Measurements from ENCODE around the gene EFNB2. TPM values are rescaled to one million over a fixed set of nuclear protein-coding genes. Genes with fewer than 3 reads are reported as not detected.

EFNB2 gene
- total RNA-seq, 4 donors from 2014 or later: 10.0 to 20.2 (median 17.5) TPM

- TF ChIP-seq CTCF (IDR thresholded peaks at IDR 0.05) (no peak), POLR2AphosphoS5 (IDR thresholded peaks at IDR 0.05) (no peak), EP300 (IDR thresholded peaks at IDR 0.05) (no peak), POLR2A (IDR thresholded peaks at IDR 0.05; ENCODE audit: low read depth) (no peak)
- Histone ChIP-seq H3K9me3 (no peaks in the 10 kb centered on the region), H3K4me1 (peaks cover 0 to 19% (median 3%) of the 10 kb centered on the region in 4 donors), H3K27me3 (no peaks in the 10 kb centered on the region), H3K4me3 (no peak overlapping the region), H3K36me3 (no peaks in the 10 kb centered on the region), H3K27ac (replicated peaks in 1 of 4) (no peak overlapping the region)
- DNase-seq (ENCODE audit: extremely low spot score): no peak
- intact Hi-C loops (cut with DNase I): no loop called here
- 86% methylated on average over 4 of the region's 4 CpGs for WGBS
Observed at GRCh38 chr13:106464076-106464475, 71.4 kb downstream of the EFNB2 start.

GRCh38 chr13:106462710-106463109, 72.8 kb downstream of the EFNB2 start:
- no peak for DNase-seq (ENCODE audit: extremely low spot score)
- Histone ChIP-seq H3K4me1 (peaks cover 0 to 8% (median 0%) of the 10 kb centered on the region in 4 donors), H3K36me3 (no peaks in the 10 kb centered on the region), H3K4me3 (no peak overlapping the region), H3K27ac (replicated peaks in 1 of 4) (no peak overlapping the region), H3K9me3 (no peaks in the 10 kb centered on the region), H3K27me3 (no peaks in the 10 kb centered on the region)
- TF ChIP-seq POLR2AphosphoS5 (IDR thresholded peaks at IDR 0.05): no peak
- TF ChIP-seq POLR2A (IDR thresholded peaks at IDR 0.05; ENCODE audit: low read depth): no peak
- TF ChIP-seq CTCF (IDR thresholded peaks at IDR 0.05): no peak
- TF ChIP-seq EP300 (IDR thresholded peaks at IDR 0.05): no peak
- intact Hi-C loops (cut with DNase I): no loop called here
- 84% methylated on average over 3 of the region's 3 CpGs for WGBS

- intact Hi-C loops (cut with DNase I): no loop called here
- 57% methylated on average over 3 of the region's 3 CpGs for WGBS
Observed at GRCh38 chr13:106455777-106456176, 79.7 kb downstream of the EFNB2 start.

GRCh38 chr13:106455190-106455589, 80.3 kb downstream of the EFNB2 start:
- no peaks in the 10 kb centered on the region for H3K9me3 ChIP-seq
- no peak for TF ChIP-seq POLR2AphosphoS5 (IDR thresholded peaks at IDR 0.05)
- 95% methylated on average over 7 of the region's 9 CpGs for WGBS
- no peaks in the 10 kb centered on the region for H3K4me1 ChIP-seq
- no peak overlapping the region for H3K4me3 ChIP-seq
- no peaks in the 10 kb centered on the region for H3K36me3 ChIP-seq
- no peak overlapping the region for H3K27ac ChIP-seq (replicated peaks in 1 of 4)
- DNase-seq (ENCODE audit: extremely low spot score): no peak
- intact Hi-C loops (cut with DNase I): no loop called here
- H3K27me3 ChIP-seq: no peaks in the 10 kb centered on the region

More at GRCh38 chr13:106455777-106456176, 79.7 kb downstream of the EFNB2 start:
- H3K27ac ChIP-seq (replicated peaks in 1 of 4): no peak overlapping the region
- TF ChIP-seq EP300 (IDR thresholded peaks at IDR 0.05) (no peak), POLR2A (IDR thresholded peaks at IDR 0.05; ENCODE audit: low read depth) (no peak), POLR2AphosphoS5 (IDR thresholded peaks at IDR 0.05) (no peak), CTCF (IDR thresholded peaks at IDR 0.05) (no peak)
- no peaks in the 10 kb centered on the region for H3K4me1 ChIP-seq
- no peaks in the 10 kb centered on the region for H3K9me3 ChIP-seq
- H3K36me3 ChIP-seq: no peaks in the 10 kb centered on the region
- H3K4me3 ChIP-seq: no peak overlapping the region
- DNase-seq (ENCODE audit: extremely low spot score): no peak
- no peaks in the 10 kb centered on the region for H3K27me3 ChIP-seq

GRCh38 chr13:106453101-106453500, 82.4 kb downstream of the EFNB2 start:
- WGBS: 97% methylated on average over 7 of the region's 7 CpGs
- DNase-seq (ENCODE audit: extremely low spot score): no peak

More at GRCh38 chr13:106453101-106453500, 82.4 kb downstream of the EFNB2 start:
- intact Hi-C loops (cut with DNase I): no loop called here
- TF ChIP-seq POLR2A (IDR thresholded peaks at IDR 0.05; ENCODE audit: low read depth) (no peak), CTCF (IDR thresholded peaks at IDR 0.05) (no peak), POLR2AphosphoS5 (IDR thresholded peaks at IDR 0.05) (no peak), EP300 (IDR thresholded peaks at IDR 0.05) (no peak)
- Histone ChIP-seq H3K27ac (replicated peaks in 1 of 4) (no peak overlapping the region), H3K27me3 (no peaks in the 10 kb centered on the region), H3K4me3 (no peak overlapping the region), H3K36me3 (no peaks in the 10 kb centered on the region), H3K9me3 (no peaks in the 10 kb centered on the region), H3K4me1 (no peaks in the 10 kb centered on the region)

All from esophagus muscularis mucosa (tissue), 4 donors.